Esophagus muscularis mucosa (tissue), 4 donors: ENCODE measurements around the gene CRYGN. TPM values are rescaled to one million over a fixed set of nuclear protein-coding genes. Genes with fewer than 3 reads are reported as not detected.

Experiments
- DNase-seq: peaks from one replicate; pipeline ENCODE4 v3.0.0-alpha.2; 2017; ENCODE audit errors: extremely low spot score
- H3K27ac ChIP-seq, 4 donors: fragments of 200-600 bp; sonication (generic); replicated peaks in 1 of 4; 1 replicate in 3 of 4; 2 replicates in 1 of 4; pipeline ENCODE4 v1.5.1; 2016 to 2019; ENCODE audit warnings: mild to moderate bottlenecking in 1 of 4
- H3K27me3 ChIP-seq, 4 donors: fragments of 200-600 bp; sonication (generic); one replicate each; pipeline versions ENCODE4 v1.5.1 to v1.6.0; 2016 to 2019
- H3K36me3 ChIP-seq, 4 donors: fragments of 200-600 bp; sonication (generic); one replicate each; pipeline ENCODE4 v1.5.1; 2016 to 2019
- H3K4me1 ChIP-seq, 4 donors: fragments of 200-600 bp; sonication (generic); one replicate each; pipeline ENCODE4 v1.5.1; 2016 to 2019
- H3K4me3 ChIP-seq, 4 donors: fragments of 200-600 bp; sonication (generic); 1 replicate in 2 of 4; 2 replicates in 2 of 4; pipeline ENCODE4 v1.5.1; 2016 to 2019; ENCODE audit warnings: mild to moderate bottlenecking in 4 of 4, moderate library complexity in 1 of 4
- H3K9me3 ChIP-seq, 4 donors: fragments of 200-600 bp; sonication (generic); 1 replicate in 3 of 4; 2 replicates in 1 of 4; pipeline ENCODE4 v1.5.1; 2016 to 2019
- EP300 ChIP-seq: sonication (generic); formaldehyde crosslinking; IDR thresholded peaks from one replicate; pipeline ENCODE4 v1.6.1; 2017; ENCODE audit warnings: antibody characterized with exemption
- POLR2A ChIP-seq: fragments of 450-650 bp; IDR thresholded peaks from one replicate; pipeline ENCODE4 v1.6.1; 2017; ENCODE audit warnings: antibody characterized with exemption, moderate library complexity, mild to moderate bottlenecking, low read depth
- POLR2AphosphoS5 ChIP-seq, 2 donors: sonication (generic); formaldehyde crosslinking; IDR thresholded peaks; one replicate each; pipeline ENCODE4 v1.6.1; 2017; ENCODE audit warnings: antibody characterized with exemption in 2 of 2
- WGBS: methylation state at CpG from one replicate; pipeline ENCODE4 v1.1.5; 2018; 5-methylcytosine and 5-hydroxymethylcytosine counted together
- intact Hi-C: fragments of 100-400 bp; cut with DNase I; formaldehyde crosslinking; loops from one replicate; pipeline ENCODE4 v1.15.1; 2023
- total RNA-seq, 4 donors: library from RNA; depleted of rRNA; stranded (reverse); fragments of >200 nt; gene quantifications; one replicate each; pipeline versions ENCODE4 v1.1.0 to v1.2.1, GENCODE V29; 2016
- TF ChIP-seq, protein P1 (sequence below), 3 experiments: fragments of 200-600 bp in 2 of 3; fragments of 450-650 bp in 1 of 3; sonication (generic) in 2 of 3; IDR thresholded peaks; one replicate each; pipeline ENCODE4 v1.5.1; 2017 to 2019; ENCODE audit warnings: antibody characterized with exemption in 3 of 3, mild to moderate bottlenecking in 2 of 3, moderate library complexity in 1 of 3

The CRYGN gene
- total RNA-seq, 4 donors from 2014 or later = under 0.01 to 1.3 (median 0.25) TPM

DNA sequence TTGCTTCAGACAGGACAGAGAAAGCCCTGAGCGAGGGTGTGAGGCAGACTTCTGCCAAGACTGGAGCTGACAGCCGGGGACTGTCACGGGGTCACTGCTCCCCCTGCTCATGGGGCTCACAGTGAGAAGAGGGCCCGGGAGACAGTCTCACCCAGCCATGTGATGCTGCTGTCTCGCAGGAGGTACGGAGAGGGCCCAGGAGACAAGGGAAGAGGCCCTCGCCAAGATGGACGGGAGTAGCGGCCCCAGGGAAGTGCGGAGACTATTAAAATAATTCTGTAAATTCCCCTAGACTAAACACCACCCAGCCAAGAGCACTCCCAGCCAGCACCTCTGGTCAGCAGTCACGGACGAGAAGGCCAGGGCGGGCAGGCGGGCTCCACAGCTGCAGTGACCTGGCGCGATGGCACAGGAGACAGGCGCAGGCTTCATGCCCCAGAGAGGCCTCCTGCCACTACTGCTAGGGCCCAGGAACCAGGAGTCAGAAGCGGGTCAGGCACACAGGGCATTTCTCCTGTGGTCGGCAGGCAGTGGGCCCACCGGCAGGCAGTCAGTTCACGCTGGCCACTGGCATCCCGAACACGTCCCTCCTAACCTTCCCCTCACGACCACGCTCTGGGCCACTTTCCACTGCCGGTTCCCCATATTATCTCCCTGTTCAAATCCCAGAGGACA, 54.2 kb downstream of the CRYGN start:
- intact Hi-C loops = no loop called here
- Histone ChIP-seq H3K36me3 (no peaks in the 10 kb centered on the region), H3K27ac (no peak overlapping the region), H3K4me1 (peaks cover 14 to 20% (median 19%) of the 10 kb centered on the region in 4 donors), H3K27me3 (peaks cover 5 to 48% (median 19%) of the 10 kb centered on the region in 4 donors), H3K9me3 (no peaks in the 10 kb centered on the region), H3K4me3 (no peak overlapping the region)
- TF ChIP-seq EP300 (no peak), POLR2A (no peak), POLR2AphosphoS5 (IDR thresholded peaks at IDR 0.05) (no peak)
- TF ChIP-seq, protein P1, sequence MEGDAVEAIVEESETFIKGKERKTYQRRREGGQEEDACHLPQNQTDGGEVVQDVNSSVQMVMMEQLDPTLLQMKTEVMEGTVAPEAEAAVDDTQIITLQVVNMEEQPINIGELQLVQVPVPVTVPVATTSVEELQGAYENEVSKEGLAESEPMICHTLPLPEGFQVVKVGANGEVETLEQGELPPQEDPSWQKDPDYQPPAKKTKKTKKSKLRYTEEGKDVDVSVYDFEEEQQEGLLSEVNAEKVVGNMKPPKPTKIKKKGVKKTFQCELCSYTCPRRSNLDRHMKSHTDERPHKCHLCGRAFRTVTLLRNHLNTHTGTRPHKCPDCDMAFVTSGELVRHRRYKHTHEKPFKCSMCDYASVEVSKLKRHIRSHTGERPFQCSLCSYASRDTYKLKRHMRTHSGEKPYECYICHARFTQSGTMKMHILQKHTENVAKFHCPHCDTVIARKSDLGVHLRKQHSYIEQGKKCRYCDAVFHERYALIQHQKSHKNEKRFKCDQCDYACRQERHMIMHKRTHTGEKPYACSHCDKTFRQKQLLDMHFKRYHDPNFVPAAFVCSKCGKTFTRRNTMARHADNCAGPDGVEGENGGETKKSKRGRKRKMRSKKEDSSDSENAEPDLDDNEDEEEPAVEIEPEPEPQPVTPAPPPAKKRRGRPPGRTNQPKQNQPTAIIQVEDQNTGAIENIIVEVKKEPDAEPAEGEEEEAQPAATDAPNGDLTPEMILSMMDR (IDR thresholded peaks at IDR 0.05) = no peak
- DNase-seq = no peak
- 88% methylated on average over 19 of the region's 26 CpGs for WGBS

DNA sequence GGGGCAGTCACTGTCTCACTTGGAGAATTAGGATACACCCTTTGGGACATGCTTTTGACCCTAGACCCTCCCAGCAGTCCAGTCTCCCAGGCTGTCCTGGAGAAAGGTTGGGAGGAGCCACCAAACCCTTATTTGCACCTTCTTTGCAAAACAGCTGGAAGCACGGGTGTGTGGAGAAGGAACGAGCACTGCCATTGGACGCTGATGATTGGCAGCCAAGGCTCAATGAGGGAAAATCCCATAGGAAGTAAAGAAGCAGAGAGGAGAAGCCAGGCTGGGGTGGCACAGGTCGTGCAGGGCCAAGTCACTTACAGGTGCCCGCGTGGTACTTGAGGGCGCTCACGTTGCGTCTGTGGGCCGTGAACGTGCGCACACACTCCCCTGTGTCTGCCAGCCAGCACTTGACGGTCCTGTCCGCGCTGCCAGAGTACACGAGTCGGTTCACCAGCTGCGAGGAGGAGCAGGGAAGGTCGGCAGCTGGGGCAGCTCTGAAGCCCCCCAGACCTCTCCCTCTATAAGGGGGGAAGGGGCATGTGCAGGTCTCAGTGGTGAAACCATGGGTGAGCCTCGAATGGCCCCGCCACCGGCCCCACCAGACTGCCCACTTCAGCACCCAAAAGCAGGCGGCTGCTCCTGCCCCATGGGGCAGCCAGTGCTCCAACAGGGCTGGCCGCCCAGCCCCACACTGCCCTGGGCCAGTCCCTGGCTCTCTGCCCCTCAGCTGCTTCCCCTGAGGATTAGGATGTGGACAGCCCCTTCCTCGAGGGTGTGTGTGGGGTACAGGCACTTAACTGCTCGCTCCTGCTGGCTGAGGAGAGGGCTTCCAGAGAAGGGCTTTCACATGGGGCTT, 54.9 kb downstream of the CRYGN start:
- DNase-seq = no peak
- peaks cover 5 to 48% (median 19%) of the 10 kb centered on the region in 4 donors for H3K27me3 ChIP-seq
- H3K4me1 ChIP-seq = peaks cover 14 to 21% (median 19%) of the 10 kb centered on the region in 4 donors
- no peak overlapping the region for H3K4me3 ChIP-seq
- WGBS = 93% methylated on average over 10 of the region's 26 CpGs
- no peak for TF ChIP-seq EP300
- TF ChIP-seq, protein P1 (IDR thresholded peaks at IDR 0.05) = no peak
- no peak for TF ChIP-seq POLR2A
- no peak for TF ChIP-seq POLR2AphosphoS5 (IDR thresholded peaks at IDR 0.05)
- intact Hi-C loops = no loop called here
- H3K36me3 ChIP-seq = peaks cover 0 to 5% (median 0%) of the 10 kb centered on the region in 4 donors
- no peaks in the 10 kb centered on the region for H3K9me3 ChIP-seq
- H3K27ac ChIP-seq = no peak overlapping the region

DNA sequence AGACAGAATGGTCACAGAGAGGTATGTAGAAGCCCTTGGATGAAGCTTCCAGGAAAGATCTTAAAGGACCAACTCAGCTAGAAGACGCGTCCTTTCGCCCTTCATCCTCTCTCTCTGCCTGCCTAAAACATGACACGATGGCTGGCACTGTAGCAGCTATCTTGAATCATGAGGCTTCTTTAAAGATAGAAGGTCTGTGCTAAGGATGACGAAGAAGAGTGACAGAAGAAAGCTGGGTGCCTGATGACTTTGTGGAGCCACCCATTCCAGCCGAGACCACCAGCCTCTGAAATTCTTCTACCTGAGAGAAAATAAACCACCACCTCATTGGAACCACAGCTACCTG, 55.6 kb downstream of the CRYGN start:
- TF ChIP-seq POLR2AphosphoS5 (IDR thresholded peaks at IDR 0.05) (no peak), EP300 (no peak), POLR2A (no peak)
- TF ChIP-seq, protein P1 (IDR thresholded peaks at IDR 0.05) = no peak
- no peak overlapping the region for H3K27ac ChIP-seq
- DNase-seq = no peak
- intact Hi-C loops = no loop called here
- WGBS = 91% methylated on average over 6 of the region's 6 CpGs
- peaks cover 14 to 21% (median 19%) of the 10 kb centered on the region in 4 donors for H3K4me1 ChIP-seq
- H3K4me3 ChIP-seq = no peak overlapping the region
- H3K9me3 ChIP-seq = no peaks in the 10 kb centered on the region
- H3K27me3 ChIP-seq = peaks cover 5 to 48% (median 19%) of the 10 kb centered on the region in 4 donors
- H3K36me3 ChIP-seq = peaks cover 0 to 10% (median 0%) of the 10 kb centered on the region in 4 donors

DNA sequence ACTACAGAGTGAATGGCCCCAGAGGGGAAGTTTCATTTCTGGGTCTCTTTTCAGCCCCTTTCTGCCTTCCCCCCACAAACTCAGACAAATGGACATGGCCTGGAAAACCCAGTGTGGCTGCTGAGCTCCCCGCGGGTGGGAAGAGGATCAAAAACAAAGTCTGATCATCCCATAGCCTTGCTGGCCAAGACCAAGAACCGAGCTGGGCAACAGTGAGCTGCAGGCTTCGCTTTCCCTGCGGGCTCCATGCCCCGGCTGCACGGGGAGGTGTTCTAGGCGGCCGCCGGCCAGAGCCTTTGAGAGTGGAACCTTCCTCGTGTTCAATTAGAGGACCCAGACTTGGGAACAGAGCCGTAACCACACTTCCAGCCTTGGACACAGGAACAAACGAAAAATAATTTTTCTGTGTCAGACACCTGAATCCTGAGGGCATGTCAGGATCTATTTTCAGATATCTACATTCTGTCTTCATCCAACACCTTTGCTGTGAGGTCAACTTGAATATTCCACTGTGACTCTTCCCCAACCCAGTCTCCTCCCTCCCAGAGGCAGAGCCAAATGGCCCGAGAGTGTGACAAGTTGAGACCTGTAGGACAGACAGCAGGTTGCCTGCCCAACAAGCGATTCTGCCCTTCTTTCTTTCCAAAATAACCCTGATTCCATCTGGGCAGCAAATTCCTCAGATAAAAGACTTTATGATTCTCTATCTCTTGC, 56.1 kb downstream of the CRYGN start:
- H3K27ac ChIP-seq = no peak overlapping the region
- intact Hi-C loops = no loop called here
- H3K27me3 ChIP-seq = peaks cover 5 to 48% (median 19%) of the 10 kb centered on the region in 4 donors
- WGBS = 83% methylated on average over 15 of the region's 15 CpGs
- no peak for DNase-seq
- H3K9me3 ChIP-seq = no peaks in the 10 kb centered on the region
- H3K36me3 ChIP-seq = peaks cover 0 to 16% (median 2%) of the 10 kb centered on the region in 4 donors
- H3K4me1 ChIP-seq = peaks cover 14 to 21% (median 19%) of the 10 kb centered on the region in 4 donors
- no peak overlapping the region for H3K4me3 ChIP-seq
- TF ChIP-seq EP300 (no peak), POLR2A (no peak), POLR2AphosphoS5 (IDR thresholded peaks at IDR 0.05) (no peak)
- TF ChIP-seq, protein P1 (IDR thresholded peaks at IDR 0.05) = no peak
